ENCODE results near the gene ANKRD63. TPM values are rescaled to one million over a fixed set of nuclear protein-coding genes. Genes with fewer than 3 reads are reported as not detected.

Gene ANKRD63
- total and polyA plus RNA-seq, 8 donors = not detected

- intact Hi-C loops (cut with DNase I) = loop anchor here in 1 of 2 donors (10.0 kb wide), 1 partner anchor 137 kb away; no protein-coding TSS in a partner anchor
- H3K27me3 ChIP-seq = peaks cover 12 to 46% of the 10 kb centered on the region in 2 donors
- no peak for TF ChIP-seq CTCF (IDR thresholded peaks at IDR 0.05)
Measured at GRCh38 chr15:40287968-40288367, 5.1 kb upstream of the ANKRD63 start.

GRCh38 chr15:40287505-40287904 lies 4.6 kb upstream of the ANKRD63 start:
- Histone ChIP-seq H3K4me3 (no peak overlapping the region), H3K36me3 (peaks cover 0 to 59% of the 10 kb centered on the region in 2 donors), H3K4me1 (peaks cover 10 to 39% of the 10 kb centered on the region in 2 donors), H3K27ac (no peak overlapping the region), H3K27me3 (peaks cover 17 to 51% of the 10 kb centered on the region in 2 donors), H3K9me3 (no peaks in the 10 kb centered on the region)
- no peak for ATAC-seq
- no peak for TF ChIP-seq CTCF (IDR thresholded peaks at IDR 0.05)
- intact Hi-C loops (cut with DNase I) = loop anchor here in 1 of 2 donors (10.0 kb wide), 1 partner anchor 137 kb away; no protein-coding TSS in a partner anchor
- DNase-seq = no peak

More at GRCh38 chr15:40287968-40288367, 5.1 kb upstream of the ANKRD63 start:
- DNase-seq (peak in 1 of 4 donors; percentile 41), ATAC-seq (no peak)
- H3K4me3 ChIP-seq = no peak overlapping the region
- H3K27ac ChIP-seq = no peak overlapping the region
- H3K9me3 ChIP-seq = no peaks in the 10 kb centered on the region
- H3K4me1 ChIP-seq = peaks cover 5 to 34% of the 10 kb centered on the region in 2 donors
- peaks cover 0 to 64% of the 10 kb centered on the region in 2 donors for H3K36me3 ChIP-seq

- peaks cover 24 to 52% of the 10 kb centered on the region in 2 donors for H3K27me3 ChIP-seq
- TF ChIP-seq CTCF (IDR thresholded peaks at IDR 0.05) = no peak
- no peak overlapping the region for H3K27ac ChIP-seq
- intact Hi-C loops (cut with DNase I) = loop anchor here in 1 of 2 donors (10.0 kb wide), 1 partner anchor 138 kb away; no protein-coding TSS in a partner anchor
- peaks cover 0 to 52% of the 10 kb centered on the region in 2 donors for H3K36me3 ChIP-seq
- H3K4me3 ChIP-seq = no peak overlapping the region
- H3K4me1 ChIP-seq = peaks cover 15 to 46% of the 10 kb centered on the region in 2 donors
- DNase-seq (peak in 1 of 4 donors; percentile 52), ATAC-seq (no peak)
- H3K9me3 ChIP-seq = no peaks in the 10 kb centered on the region
Measured at GRCh38 chr15:40286794-40287193, 3.9 kb upstream of the ANKRD63 start.

GRCh38 chr15:40286061-40286532 lies 3.2 kb upstream of the ANKRD63 start:
- H3K4me3 ChIP-seq = no peak overlapping the region
- peaks cover 15 to 50% of the 10 kb centered on the region in 2 donors for H3K4me1 ChIP-seq
- peak in 1 of 4 donors; percentile 52 for DNase-seq
- intact Hi-C loops (cut with DNase I) = loop anchor here in 1 of 2 donors (10.0 kb wide), 1 partner anchor 139 kb away; no protein-coding TSS in a partner anchor
- H3K9me3 ChIP-seq = no peaks in the 10 kb centered on the region
- peaks cover 0 to 45% of the 10 kb centered on the region in 2 donors for H3K36me3 ChIP-seq
- peaks cover 31 to 52% of the 10 kb centered on the region in 2 donors for H3K27me3 ChIP-seq
- no peak for TF ChIP-seq CTCF (IDR thresholded peaks at IDR 0.05)
- peak overlapping the region in 1 of 2 donors; percentile 20 for H3K27ac ChIP-seq
- no peak for ATAC-seq

- no peak for TF ChIP-seq CTCF (IDR thresholded peaks at IDR 0.05)
- H3K27me3 ChIP-seq = peaks cover 36 to 54% of the 10 kb centered on the region in 2 donors
- H3K4me1 ChIP-seq = peaks cover 15 to 45% of the 10 kb centered on the region in 2 donors
- H3K36me3 ChIP-seq = peaks cover 0 to 40% of the 10 kb centered on the region in 2 donors
- DNase-seq (peak in 1 of 4 donors; percentile 13), ATAC-seq (no peak)
- H3K9me3 ChIP-seq = no peaks in the 10 kb centered on the region
- no peak overlapping the region for H3K4me3 ChIP-seq
- peak overlapping the region in 1 of 2 donors; percentile 20 for H3K27ac ChIP-seq
- intact Hi-C loops (cut with DNase I) = loop anchor here in 1 of 2 donors (10.0 kb wide), 1 partner anchor 139 kb away; no protein-coding TSS in a partner anchor
Measured at GRCh38 chr15:40285554-40286011, 2.7 kb upstream of the ANKRD63 start.

All from left lung (tissue), 10 donors.